Measurements from ENCODE around the gene PPM1J.
"Not testable (repeated sequence)": the region's sequence is repeated elsewhere in the genome, so short reads cannot be mapped to it uniquely, and the experiment has no call there.

Gene PPM1J

GRCh38 chr1:112715264-112716053, at the start of gene PPM1J:
TSS of gene PPM1J (minus strand) at chr1:112715332. CDS start at chr1:112715301, 31 bp downstream.
- peak; percentile 99 for DNase-seq

- no peak for DNase-seq
Observed at GRCh38 chr1:112762541-112763500, 47.7 kb upstream of the PPM1J start.

GRCh38 chr1:112761714-112762480, 46.8 kb upstream of the PPM1J start:
- DNase-seq = no peak

- no peak for DNase-seq
Observed at GRCh38 chr1:112759228-112759627, 44.1 kb upstream of the PPM1J start.

GRCh38 chr1:112754116-112754628, 39.0 kb upstream of the PPM1J start:
- no peak for DNase-seq

- DNase-seq = no peak
Observed at GRCh38 chr1:112748396-112748795, 33.3 kb upstream of the PPM1J start.

GRCh38 chr1:112744009-112744578, 29.0 kb upstream of the PPM1J start:
- DNase-seq = no peak

- DNase-seq = no peak
Observed at GRCh38 chr1:112743174-112744008, 28.3 kb upstream of the PPM1J start.

GRCh38 chr1:112737573-112737972, 22.4 kb upstream of the PPM1J start:
- no peak for DNase-seq

- DNase-seq = no peak
Observed at GRCh38 chr1:112735752-112736151, 20.6 kb upstream of the PPM1J start.

- DNase-seq = no peak
Observed at GRCh38 chr1:112731451-112731850, 16.3 kb upstream of the PPM1J start.

GRCh38 chr1:112729909-112730308, 14.8 kb upstream of the PPM1J start:
- DNase-seq = no peak

GRCh38 chr1:112729011-112729410, 13.9 kb upstream of the PPM1J start:
- DNase-seq = not testable (repeated sequence)

- DNase-seq = not testable (repeated sequence)
Observed at GRCh38 chr1:112728306-112728971, 13.3 kb upstream of the PPM1J start.

GRCh38 chr1:112727716-112728115, 12.6 kb upstream of the PPM1J start:
- DNase-seq = no peak

GRCh38 chr1:112724240-112724639, 9.1 kb upstream of the PPM1J start:
- not testable (repeated sequence) for DNase-seq

- DNase-seq = no peak
Observed at GRCh38 chr1:112723511-112723839, 8.3 kb upstream of the PPM1J start.

- no peak for DNase-seq
Observed at GRCh38 chr1:112722601-112723510, 7.7 kb upstream of the PPM1J start.

- no peak for DNase-seq
Observed at GRCh38 chr1:112721966-112722524, 6.9 kb upstream of the PPM1J start.
